Sigmoid colon (tissue), 4 donors: ENCODE data around the gene PMF1.

Experiments used
- POLR2A ChIP-seq, 2 donors: fragments of 450-650 bp; IDR thresholded peaks; one replicate each; pipeline ENCODE4 v1.6.1; 2016; ENCODE audit warnings: antibody characterized with exemption in 2 of 2, mild to moderate bottlenecking in 2 of 2, moderate library complexity in 2 of 2
- POLR2AphosphoS5 ChIP-seq, 4 donors: sonication (generic); formaldehyde crosslinking; IDR thresholded peaks; one replicate each; pipeline ENCODE4 v1.6.1; 2017; ENCODE audit warnings: antibody characterized with exemption in 4 of 4
- TF ChIP-seq, protein P1 (sequence below), 4 experiments: fragments of 450-650 bp in 3 of 4; fragments of 200-600 bp in 1 of 4; IDR thresholded peaks; one replicate each; pipeline ENCODE4 v1.5.1; 2016 to 2019; ENCODE audit warnings: antibody characterized with exemption in 4 of 4, mild to moderate bottlenecking in 3 of 4, moderate library complexity in 2 of 4

DNA sequence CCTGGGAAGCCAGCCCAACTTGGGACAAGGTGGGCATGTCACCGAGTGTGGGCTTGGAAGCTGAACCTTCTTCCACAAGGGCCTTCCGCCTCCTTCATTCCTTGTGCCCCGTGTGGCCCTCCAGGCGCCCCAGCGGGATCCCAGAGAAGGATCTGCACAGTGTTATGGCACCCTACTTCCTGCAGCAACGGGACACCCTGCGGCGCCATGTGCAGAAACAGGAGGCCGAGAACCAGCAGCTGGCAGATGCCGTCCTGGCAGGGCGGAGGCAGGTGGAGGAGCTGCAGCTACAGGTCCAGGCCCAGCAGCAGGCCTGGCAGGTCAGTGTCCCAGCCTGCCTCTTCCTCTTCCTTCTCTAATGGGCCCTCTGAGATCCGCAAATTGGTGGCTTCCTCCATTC, 23.4 kb downstream of the PMF1 start:
- TF ChIP-seq, protein P1, sequence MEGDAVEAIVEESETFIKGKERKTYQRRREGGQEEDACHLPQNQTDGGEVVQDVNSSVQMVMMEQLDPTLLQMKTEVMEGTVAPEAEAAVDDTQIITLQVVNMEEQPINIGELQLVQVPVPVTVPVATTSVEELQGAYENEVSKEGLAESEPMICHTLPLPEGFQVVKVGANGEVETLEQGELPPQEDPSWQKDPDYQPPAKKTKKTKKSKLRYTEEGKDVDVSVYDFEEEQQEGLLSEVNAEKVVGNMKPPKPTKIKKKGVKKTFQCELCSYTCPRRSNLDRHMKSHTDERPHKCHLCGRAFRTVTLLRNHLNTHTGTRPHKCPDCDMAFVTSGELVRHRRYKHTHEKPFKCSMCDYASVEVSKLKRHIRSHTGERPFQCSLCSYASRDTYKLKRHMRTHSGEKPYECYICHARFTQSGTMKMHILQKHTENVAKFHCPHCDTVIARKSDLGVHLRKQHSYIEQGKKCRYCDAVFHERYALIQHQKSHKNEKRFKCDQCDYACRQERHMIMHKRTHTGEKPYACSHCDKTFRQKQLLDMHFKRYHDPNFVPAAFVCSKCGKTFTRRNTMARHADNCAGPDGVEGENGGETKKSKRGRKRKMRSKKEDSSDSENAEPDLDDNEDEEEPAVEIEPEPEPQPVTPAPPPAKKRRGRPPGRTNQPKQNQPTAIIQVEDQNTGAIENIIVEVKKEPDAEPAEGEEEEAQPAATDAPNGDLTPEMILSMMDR (IDR thresholded peaks at IDR 0.05), result no peak
- TF ChIP-seq POLR2A (IDR thresholded peaks at IDR 0.05), result no peak
- no peak for TF ChIP-seq POLR2AphosphoS5 (IDR thresholded peaks at IDR 0.05)
